C4-2B (cell line): ENCODE results near the gene STMP1.

Source experiments
- ZFX ChIP-seq: fragments of 450-650 bp; IDR thresholded peaks from 2 replicates; pipeline ENCODE4 v1.6.1; 2017
- TF ChIP-seq, protein P1 (sequence below): fragments of 450-650 bp; conservative IDR thresholded peaks from 2 replicates; pipeline ENCODE4 v1.5.1; 2017; ENCODE audit warnings: mild to moderate bottlenecking

DNA sequence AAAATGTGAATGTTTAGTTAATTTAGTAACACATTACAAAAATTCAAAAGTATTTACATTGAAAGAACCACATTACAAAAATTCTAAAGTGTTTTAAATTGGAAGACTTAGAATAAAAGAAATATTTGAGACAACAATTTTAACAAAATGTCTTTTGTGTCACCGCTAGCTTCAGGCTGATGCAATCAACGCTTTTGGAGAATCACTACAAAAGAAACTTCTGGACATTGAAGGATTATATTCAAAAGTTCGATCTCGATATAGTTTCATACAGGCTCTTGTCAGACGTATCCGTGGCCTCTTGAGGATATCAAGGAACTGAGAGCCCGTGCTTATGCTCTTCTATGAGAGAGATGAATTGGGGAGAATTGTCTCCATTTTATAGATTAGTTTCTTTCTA lies 14.1 kb upstream of the STMP1 start:
- TF ChIP-seq, protein P1, sequence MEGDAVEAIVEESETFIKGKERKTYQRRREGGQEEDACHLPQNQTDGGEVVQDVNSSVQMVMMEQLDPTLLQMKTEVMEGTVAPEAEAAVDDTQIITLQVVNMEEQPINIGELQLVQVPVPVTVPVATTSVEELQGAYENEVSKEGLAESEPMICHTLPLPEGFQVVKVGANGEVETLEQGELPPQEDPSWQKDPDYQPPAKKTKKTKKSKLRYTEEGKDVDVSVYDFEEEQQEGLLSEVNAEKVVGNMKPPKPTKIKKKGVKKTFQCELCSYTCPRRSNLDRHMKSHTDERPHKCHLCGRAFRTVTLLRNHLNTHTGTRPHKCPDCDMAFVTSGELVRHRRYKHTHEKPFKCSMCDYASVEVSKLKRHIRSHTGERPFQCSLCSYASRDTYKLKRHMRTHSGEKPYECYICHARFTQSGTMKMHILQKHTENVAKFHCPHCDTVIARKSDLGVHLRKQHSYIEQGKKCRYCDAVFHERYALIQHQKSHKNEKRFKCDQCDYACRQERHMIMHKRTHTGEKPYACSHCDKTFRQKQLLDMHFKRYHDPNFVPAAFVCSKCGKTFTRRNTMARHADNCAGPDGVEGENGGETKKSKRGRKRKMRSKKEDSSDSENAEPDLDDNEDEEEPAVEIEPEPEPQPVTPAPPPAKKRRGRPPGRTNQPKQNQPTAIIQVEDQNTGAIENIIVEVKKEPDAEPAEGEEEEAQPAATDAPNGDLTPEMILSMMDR, result no peak
- TF ChIP-seq ZFX, result no peak
